ENCODE results near the gene RAB11FIP4. TPM values are rescaled to one million over a fixed set of nuclear protein-coding genes. Genes with fewer than 3 reads are reported as not detected.

The RAB11FIP4 gene
- total and polyA plus RNA-seq, 9 of the 15 experiments (the other 6 are each of a cell fraction or from before 2014, with no cell fraction given), result 0.62 to 16.6 (median 8.9) TPM

DNA sequence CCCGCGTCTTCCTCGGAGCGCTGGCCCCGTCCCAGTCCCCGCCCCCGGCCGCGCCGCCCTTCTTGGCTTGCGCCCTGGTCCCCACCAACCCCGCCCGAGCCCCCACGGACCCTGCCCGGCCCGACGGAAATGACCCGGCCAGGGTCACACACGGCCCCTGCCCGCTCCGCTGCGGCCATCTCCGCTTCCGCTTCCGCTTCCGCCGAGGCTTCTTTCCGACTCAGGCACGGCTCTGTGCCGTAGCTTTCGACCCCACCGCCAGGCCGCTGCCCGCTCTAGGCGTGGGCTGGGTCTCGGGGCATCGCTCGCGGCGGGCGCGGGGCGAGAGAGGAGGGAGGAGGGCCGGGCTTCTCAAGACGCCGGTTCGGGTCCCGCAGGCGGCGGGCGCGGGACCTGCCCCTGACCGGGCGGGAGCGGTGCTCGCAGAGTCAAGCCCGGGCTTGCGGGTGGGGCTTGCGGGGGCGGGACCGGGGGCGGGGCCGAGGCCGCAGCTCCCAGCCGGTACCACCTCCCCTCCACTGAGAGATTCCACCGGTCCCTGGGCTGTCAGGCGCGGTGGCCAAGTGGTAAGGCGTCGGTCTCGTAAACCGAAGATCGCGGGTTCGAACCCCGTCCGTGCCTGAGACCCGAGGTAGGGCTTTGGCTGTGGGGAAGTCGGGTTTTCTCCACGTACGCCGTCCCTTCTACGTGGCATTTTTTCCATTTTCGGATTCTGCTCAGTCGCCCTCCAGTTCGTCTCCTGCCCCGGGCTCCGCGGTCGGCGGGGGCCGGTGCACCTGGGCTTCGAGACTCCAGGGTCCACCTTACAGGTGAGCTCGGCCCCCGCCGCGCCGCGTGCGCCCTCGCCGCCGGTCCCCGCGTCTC is 158.3 kb downstream of the RAB11FIP4 start (continued):
- TF ChIP-seq CLOCK (CRISPR knock-in tag; IDR thresholded peaks at IDR 0.05; ENCODE audit: borderline replicate concordance), result no peak
- no peak for TF ChIP-seq GTF2F1 (IDR thresholded peaks at IDR 0.05; ENCODE audit: low read depth, low read length)
- TF ChIP-seq MCM3 (IDR thresholded peaks at IDR 0.05), result no peak
- 0 out of 2 replicates have a peak, but pooled peaks have one; percentile 6 for TF ChIP-seq PREB (CRISPR knock-in tag; IDR thresholded peaks at IDR 0.05)
- TF ChIP-seq KLF16 (IDR thresholded peaks at IDR 0.05), result no peak
- TF ChIP-seq ZNF507 (tag; conservative IDR thresholded peaks at IDR 0.05), result no peak
- TF ChIP-seq YY1 (IDR thresholded peaks at IDR 0.05; ENCODE audit: borderline replicate concordance in 1 of 3, control insufficient read depth in 1 of 3, extremely low read depth in 1 of 3, insufficient read depth in 3 of 3, insufficient read length in 1 of 3, insufficient replicate concordance in 2 of 3, low read depth in 1 of 3, low read length in 2 of 3), result peak in 2 of 3 experiments; percentile 32 to 65
- no peak for TF ChIP-seq ATF1 (CRISPR knock-in tag; IDR thresholded peaks at IDR 0.05)
- peak; percentile 75 for TF ChIP-seq ATF1 (tag; IDR thresholded peaks at IDR 0.05)
- no peak for TF ChIP-seq RAD21 (CRISPR knock-in tag; conservative IDR thresholded peaks at IDR 0.05 in 1 of 2, IDR thresholded peaks at IDR 0.05 in 1 of 2)
- no peak for TF ChIP-seq ZNF780A (CRISPR knock-in tag; IDR thresholded peaks at IDR 0.05)
- TF ChIP-seq POLR2H (tag; IDR thresholded peaks at IDR 0.05; ENCODE audit: low read depth), result peak; percentile 99
- peak; percentile 79; the same call in 1 of the 2 replicates for TF ChIP-seq SIN3B (IDR thresholded peaks at IDR 0.05; ENCODE audit: low read depth)
- TF ChIP-seq STAT5B (CRISPR knock-in tag; IDR thresholded peaks at IDR 0.05), result no peak
- no peak for TF ChIP-seq IRF2 (CRISPR knock-in tag; IDR thresholded peaks at IDR 0.05)
- TF ChIP-seq TEAD1 (CRISPR knock-in tag; IDR thresholded peaks at IDR 0.05), result no peak
- TF ChIP-seq PRMT5 (CRISPR knock-in tag; IDR thresholded peaks at IDR 0.05), result no peak
- TF ChIP-seq PTTG1 (tag; IDR thresholded peaks at IDR 0.05; ENCODE audit: low read depth), result no peak
- no peak for TF ChIP-seq DACH1 (IDR thresholded peaks at IDR 0.05; ENCODE audit: partially characterized antibody)
- TF ChIP-seq ZNF197 (CRISPR knock-in tag; IDR thresholded peaks at IDR 0.05; ENCODE audit: low read depth), result no peak
- TF ChIP-seq BRF1 (IDR thresholded peaks at IDR 0.05; ENCODE audit: borderline replicate concordance, extremely low read depth, insufficient read length), result peak; percentile 49
- TF ChIP-seq HNRNPH1 (optimal IDR thresholded peaks at IDR 0.05; ENCODE audit: low read depth, low read length), result no peak
- TF ChIP-seq FOSL1 (tag; conservative IDR thresholded peaks at IDR 0.05), result peak; percentile 29; the same call in 1 of the 2 replicates
- no peak for TF ChIP-seq SMARCB1 (IDR thresholded peaks at IDR 0.05; ENCODE audit: insufficient read length, low read depth)
- TF ChIP-seq ZNF561 (CRISPR knock-in tag; conservative IDR thresholded peaks at IDR 0.05), result no peak

Measured in K562 (cell line).